GM21529 (cell line): ENCODE measurements around the gene PITPNC1.
A peak's percentile ranks its signal among the peaks of the same experiment; 100 is the strongest.
"Not testable (repeated sequence)": the region's sequence is repeated elsewhere in the genome, so short reads cannot be mapped to it uniquely, and the experiment has no call there.

ENCODE experiments used
- ATAC-seq: cut with Tn5 transposase; IDR thresholded peaks from one replicate; pipeline ENCODE4 v1.9.1; 2021; ENCODE audit not compliant: unreplicated experiment

The PITPNC1 gene

DNA sequence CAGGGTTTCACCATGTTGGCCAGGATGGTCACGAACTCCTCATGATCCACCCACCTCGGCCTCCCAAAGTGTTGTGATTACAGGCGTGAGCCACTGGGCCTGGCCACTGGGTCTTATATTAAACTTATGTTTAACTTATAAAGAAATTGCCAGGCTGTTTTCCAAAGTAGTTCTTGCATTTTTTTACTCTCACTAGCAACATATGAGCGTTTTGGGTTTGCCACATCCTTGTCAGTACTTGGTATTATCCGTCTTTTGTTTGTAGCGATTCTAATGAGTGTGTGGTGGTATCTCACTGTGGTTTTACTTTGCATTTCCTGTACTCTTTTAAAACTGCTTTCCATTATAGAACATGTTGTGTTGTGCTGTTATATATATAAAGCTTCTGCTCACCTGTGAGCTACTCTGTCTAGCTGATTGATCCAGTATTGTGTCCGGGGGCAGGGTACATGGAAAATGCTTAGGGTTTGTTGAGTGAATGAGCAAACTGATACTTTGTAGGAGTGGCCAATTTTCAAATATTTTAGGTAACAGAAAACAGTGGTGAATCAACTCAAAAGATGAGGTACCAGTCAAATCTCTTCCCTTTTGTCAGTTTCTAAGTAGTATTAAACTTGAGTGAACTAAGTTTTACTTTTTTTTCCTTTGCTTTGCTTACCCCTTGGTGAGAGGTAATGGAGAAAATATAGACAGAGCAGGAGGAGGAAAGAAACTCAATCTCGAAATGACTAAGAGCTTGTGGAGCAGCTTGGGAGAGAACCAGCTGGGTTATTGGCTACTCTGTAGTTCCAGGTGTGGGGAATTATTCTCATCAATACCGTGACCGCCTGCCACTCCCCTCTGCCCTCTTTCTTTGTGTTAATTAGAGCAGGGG is 75.8 kb downstream of the PITPNC1 start:
- peak; percentile 70 for ATAC-seq

DNA sequence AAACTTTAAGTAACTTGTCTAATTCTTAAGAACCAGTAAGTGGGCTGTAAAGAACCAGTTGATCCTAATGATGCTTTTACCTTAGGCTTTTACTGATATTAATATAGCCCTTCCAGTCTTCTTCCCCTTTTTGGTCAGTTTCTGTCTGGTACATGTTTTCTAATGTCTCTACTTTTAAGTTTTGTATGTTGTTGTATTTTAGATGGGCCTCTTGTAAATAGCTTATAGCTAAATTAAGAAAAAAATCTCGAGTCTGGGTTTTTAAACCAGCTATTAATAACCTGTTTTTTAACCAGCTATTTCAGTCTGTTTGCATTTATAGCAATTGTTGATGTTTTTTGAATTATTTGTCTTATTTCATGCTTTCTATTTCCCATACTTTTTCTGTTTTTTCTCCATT is 79.0 kb downstream of the PITPNC1 start:
- no peak for ATAC-seq

DNA sequence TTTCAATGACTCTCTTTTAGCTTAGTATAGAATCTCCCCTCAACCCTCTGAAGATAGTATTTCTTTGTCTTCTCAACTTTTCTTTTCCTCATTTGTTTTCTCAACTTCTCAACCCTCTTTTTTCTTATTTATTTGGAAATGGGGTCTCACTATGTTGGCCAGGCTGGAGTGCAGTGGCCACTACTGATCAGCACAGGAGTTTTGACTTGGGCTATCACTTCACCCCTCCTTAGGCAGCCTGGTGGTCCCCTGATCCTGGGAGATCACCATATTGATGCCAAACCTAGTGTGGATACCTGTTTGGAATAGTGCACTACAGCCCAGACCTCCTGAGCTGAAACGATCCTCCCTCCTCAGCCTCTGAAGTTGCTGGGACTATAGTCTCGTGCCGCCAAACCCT is 79.8 kb downstream of the PITPNC1 start:
- ATAC-seq: no peak

- no peak for ATAC-seq
Observed at GRCh38 chr17:67458203-67458602, 81.1 kb downstream of the PITPNC1 start.

DNA sequence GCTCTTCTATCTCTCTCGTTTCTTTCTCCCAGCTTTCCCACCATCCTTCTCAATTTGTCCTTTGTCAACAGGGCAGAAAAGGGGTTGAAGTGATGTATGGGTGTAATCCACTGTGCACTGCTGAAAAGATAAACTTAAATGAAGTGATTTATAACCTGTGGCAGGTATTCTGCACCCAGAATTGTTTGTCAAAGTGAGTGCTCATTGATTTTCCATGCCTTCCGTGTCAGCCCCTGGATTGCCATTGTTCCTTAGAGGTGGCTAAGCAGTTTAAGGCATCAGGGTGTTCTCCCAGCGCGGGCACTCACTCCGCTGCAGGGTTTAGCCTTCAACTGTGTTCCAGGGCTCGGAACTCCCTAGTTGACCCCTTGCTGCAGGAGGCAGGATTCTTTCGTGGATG is 82.9 kb downstream of the PITPNC1 start:
- no peak for ATAC-seq

- ATAC-seq: no peak
Observed at GRCh38 chr17:67461228-67461780, 84.2 kb downstream of the PITPNC1 start.

- no peak for ATAC-seq
Observed at GRCh38 chr17:67461876-67462275, 84.8 kb downstream of the PITPNC1 start.

DNA sequence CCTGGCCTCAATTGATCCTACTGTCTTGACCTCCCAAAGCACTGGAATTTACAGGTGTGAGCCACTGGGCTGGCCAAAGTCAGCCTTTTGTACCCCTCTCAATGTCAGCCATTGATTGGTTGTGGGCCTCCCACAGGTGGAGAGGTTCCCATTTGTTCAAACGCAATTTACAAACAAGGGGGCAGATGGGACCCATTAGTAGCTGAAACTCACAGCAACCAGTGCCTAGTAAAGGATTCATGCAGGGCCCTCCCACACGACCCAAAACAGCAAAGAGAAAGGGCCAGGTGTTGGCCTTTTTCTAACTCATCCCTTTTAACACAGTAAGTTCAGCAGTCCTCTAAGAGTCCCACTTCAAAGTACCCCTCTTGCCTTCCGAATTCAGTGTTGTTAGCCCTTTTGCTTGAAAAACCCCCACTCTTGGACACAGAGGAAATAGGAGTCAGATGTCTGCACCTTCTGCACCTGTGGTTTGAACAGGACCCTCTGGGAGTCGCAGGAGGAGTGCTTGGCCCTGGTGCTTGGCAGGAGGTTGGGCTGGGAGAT is 89.2 kb downstream of the PITPNC1 start:
- no peak for ATAC-seq

- ATAC-seq: peak; percentile 81
Observed at GRCh38 chr17:67467500-67468455, 90.7 kb downstream of the PITPNC1 start.

DNA sequence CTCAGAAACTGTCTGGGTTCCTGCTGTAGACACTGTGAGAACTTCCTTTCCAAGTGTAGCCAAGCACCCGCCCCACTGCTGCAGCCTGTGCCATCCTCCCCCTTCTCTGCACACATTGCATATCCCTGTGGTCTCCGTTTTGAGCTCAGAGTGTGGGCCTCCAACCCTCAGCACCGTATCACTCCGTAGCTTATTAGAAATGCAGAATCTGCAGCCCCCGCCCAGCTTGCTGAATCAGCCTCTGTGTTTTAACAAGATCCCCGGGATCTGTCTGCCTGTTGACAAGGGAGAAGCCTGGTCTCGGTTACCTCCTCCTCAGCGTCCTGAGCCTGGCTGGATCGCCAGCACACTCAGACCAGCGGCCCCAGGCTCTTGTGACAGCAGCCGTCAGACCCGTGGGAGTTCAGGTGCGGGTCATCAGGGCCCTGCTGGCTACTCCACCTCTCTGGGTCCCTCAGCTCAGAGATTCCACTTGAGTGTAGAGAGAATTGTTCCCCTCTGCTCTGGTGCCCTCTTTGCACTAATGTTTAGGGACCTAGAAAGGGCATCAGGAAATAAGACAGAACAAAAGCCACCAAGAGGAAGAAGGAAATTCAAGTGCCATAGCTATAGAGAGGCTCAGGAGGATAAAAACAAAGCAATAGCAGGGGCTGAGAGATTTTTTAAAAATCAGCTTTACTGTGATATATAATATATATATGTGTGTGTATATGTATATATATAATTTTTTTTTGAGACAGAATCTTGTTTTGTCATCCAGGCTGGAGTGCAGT is 92.3 kb downstream of the PITPNC1 start:
- ATAC-seq: no peak

DNA sequence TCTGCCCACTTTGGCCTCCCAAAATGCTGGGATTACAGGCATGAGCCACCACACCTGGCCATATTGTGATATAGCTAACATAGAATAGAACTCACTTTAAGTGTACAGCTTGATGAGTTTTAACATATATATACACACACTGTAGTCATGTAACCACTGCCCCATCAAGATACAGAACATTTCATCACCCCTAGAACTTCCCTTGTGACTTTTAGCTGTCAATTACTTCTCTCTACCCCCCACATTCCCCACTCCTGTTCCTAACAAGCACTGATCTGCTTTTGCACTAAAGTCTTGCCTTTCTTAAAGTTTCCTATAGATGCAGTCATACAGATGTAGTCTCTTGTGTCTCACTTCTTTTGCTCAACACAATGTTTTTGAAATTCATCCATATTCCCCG is 93.1 kb downstream of the PITPNC1 start:
- no peak for ATAC-seq

GRCh38 chr17:67471118-67471517 is 94.0 kb downstream of the PITPNC1 start:
- no peak for ATAC-seq

- ATAC-seq: not testable (repeated sequence)
Observed at GRCh38 chr17:67472606-67473005, 95.5 kb downstream of the PITPNC1 start.

DNA sequence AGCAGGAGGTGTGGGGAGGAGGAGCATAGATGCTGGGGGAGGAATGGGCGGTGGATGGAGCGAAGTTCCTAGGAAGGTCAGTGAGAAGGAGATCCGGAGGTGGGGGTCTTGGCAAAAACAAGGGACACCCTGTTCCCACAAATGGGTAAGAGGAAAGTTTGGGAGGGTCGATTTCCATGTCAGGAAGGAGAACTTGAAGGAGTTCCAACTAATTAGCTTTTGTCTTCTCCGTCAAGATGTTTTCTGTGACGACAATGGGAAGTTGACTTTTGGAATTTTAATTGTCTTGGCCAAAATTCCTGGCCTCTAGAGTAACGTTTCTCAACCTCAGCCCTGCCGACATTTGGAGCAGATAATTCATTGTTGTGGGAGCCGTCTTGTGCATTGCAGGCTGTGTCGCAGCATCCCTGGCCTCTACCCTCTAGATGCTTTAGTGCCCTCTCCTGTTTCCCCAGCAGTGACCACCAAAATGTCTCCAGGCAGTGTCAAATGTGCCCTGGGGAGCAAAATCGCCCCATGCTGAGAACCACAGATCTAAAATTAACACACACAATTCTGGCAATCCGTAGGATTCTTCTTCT is 97.1 kb downstream of the PITPNC1 start:
- no peak for ATAC-seq

DNA sequence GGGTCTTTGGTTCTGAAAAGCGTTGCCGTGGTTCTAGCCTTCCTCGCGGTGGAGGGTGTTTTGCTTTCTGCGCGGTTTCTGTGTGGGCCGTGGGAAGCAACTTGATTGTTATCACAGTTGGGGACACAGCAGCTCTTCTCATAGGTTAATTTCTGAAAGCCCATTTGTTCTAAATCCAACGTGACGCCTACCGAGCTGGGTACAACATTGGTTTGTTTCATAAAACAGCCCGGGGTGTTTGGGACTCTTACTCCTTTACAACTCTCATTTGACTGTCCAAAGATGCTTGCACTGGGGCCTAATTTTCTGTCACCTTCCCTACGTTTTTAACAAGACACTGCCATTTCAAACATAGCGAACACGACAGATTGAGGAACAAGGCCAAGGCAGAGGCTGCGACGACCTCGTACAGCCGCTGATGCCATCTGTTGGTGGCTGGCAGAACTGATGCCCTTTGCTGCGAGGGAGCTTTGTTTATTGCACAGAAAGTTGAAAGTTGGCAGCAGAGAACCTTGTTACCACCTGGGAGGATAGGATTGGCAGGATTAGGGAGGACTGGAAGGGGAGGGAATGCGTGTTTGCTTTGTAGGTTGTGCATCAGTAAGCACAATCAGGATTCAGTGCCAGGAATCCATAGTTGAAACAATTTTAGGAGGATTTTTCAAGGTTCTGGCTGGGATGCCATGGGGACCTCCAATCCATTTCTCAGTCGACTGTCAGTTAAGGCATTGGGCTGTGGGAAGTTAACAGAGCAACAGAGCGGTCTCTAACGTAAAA is 98.3 kb downstream of the PITPNC1 start:
- peak; percentile 58 for ATAC-seq

DNA sequence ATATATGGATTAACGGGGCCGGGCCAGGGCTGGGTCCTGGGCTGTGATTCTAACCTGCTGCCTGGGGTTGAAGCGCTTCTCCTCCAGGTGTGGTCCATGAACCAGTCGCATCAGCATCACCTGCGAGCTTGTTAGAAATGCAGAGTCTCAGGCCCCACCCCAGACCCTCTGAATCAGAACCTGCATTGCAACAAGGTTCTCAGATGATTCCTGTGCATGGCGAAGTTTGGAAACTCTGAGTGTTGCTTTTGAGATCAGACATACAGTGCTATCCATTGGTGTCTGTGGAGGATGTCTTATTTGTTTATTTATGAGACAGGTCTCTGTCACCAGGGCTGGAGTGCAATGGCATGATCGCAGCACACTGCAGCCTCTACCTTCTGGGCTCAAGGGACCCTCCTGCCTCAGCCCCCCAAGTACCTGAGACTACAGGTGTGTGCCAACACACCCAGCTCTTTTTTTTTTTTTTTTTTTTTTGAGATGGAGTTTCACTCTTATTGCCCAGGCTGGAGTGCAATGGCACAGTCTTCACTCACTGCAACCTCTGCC is 99.8 kb downstream of the PITPNC1 start:
- no peak for ATAC-seq

DNA sequence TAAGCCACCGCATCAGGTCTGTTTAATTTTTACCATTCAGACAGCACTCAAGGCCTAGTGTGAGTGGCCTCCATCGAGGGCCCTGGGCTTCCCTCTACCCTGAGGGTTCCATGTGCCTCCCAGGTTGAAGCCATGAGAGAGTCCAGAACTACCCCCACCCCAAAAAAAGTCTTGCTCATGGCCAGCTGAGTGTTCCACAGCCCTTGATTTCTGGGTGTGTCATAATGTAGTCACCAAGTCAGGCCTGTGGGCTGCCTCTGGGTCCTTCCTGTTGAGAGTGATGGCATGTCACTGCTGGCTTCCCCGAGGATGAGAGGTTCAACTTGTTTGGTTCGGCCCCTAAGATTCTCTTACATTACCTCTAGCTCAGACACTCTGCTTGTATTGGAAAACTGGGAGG is 100.6 kb downstream of the PITPNC1 start:
- no peak for ATAC-seq

DNA sequence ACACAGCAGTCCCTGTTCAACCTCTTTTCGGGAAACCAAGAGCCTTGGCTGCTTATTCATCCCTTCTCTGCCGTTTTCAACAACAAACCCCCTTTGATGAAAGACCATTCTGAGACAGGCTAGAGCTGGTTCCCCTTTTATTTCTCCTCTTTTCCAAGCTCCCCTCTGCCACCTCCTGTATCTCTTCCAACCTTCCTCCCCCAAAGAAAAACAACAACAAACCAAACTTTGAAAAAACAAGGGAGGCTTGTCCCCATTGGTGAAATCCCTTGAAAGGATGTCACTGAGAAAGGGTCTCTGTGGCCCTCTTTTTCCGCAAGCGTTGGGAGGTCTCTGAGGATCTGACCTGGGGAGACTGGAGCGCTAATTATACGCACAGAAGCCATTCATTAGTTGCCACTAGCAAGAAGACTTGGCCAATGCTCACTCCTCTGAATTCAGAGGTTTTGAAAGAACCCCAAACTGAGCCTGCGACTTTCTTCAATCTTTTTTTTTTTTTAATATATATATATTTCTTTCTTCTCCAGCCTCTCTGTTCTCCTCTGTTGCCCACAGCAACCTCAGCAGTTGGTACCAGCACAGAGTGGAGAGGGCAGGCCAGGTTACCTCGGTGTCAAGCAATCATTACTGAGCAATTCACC is 101.4 kb downstream of the PITPNC1 start:
- ATAC-seq: no peak

DNA sequence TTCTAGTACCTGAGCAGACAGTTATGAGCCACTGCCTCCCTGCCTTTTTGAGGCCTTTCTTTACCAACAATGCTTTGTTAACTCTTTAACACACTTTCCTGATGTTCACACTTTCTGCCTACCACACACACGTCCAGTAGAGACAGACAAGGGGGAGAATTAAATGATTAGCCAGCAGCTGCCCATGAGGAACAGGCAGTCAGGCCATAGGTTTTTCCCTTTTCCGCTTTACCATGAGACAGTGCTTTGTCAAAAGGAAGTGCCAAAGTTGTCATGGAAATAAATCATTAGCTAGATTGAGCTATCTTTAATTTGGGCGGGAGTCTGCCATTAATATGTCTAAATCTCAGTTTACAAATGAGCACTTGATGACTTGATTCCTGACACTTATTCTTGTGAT is 102.1 kb downstream of the PITPNC1 start:
- no peak for ATAC-seq
